Globus pallidus (tissue), 1 donor: Measurements from ENCODE around the gene CALCOCO1.
"Not testable (repeated sequence)": the region's sequence is repeated elsewhere in the genome, so short reads cannot be mapped to it uniquely, and the experiment has no call there.

Source experiments
- DNase-seq: peaks from one replicate; pipeline ENCODE4 v3.0.0-alpha.2; 2015; ENCODE audit warnings: low spot score

Gene CALCOCO1

GRCh38 chr12:53727310-53728041 lies at the start of gene CALCOCO1:
CALCOCO1 (minus strand) TSS chr12:53727452; CDS start chr12:53725242, 2,210 bp downstream.
- peak; percentile 99 for DNase-seq

GRCh38 chr12:53776872-53777271 lies 49.6 kb upstream of the CALCOCO1 start:
- no peak for DNase-seq

GRCh38 chr12:53775478-53776145 lies 48.4 kb upstream of the CALCOCO1 start:
- no peak for DNase-seq

DNA sequence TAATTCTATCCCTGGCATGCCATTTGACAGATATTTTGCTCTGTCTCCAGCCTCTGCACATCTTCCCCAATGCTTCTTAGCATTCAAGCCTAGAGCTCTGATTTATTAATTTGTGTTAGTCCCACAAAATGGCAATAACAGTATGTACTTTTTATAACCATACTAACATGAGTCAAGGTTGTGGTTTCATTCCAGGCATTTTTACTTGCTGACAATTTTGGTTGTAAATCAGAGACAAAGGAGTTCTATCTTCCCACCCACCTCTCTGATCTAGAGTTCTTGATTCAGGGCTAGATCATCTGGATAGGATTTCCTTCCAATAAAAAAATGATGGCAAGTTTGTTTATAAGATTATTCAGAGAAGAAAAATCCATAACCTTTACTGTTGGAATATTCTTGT lies 43.0 kb upstream of the CALCOCO1 start:
- DNase-seq, result no peak

- DNase-seq, result no peak
Observed at GRCh38 chr12:53768976-53769375, 41.7 kb upstream of the CALCOCO1 start.

DNA sequence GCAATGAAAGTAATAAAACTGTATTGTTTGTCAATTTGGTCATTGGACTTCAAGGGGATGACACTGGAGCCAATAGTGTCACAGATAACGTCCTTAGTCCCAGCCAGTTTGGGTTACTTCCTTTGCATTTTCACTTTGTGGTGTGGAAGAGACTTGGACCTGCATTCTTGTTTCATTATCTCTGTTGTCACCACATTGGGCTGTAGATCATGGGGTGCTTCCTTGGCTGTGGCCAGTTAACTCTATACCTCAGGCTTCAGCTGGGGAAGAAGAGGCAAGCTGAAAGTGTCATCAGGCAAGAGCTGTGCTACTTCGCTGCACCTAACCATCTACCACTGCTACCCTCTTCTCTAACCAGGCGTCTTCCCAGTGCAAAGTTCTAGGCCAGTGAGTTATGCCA lies 39.6 kb upstream of the CALCOCO1 start:
- no peak for DNase-seq

DNA sequence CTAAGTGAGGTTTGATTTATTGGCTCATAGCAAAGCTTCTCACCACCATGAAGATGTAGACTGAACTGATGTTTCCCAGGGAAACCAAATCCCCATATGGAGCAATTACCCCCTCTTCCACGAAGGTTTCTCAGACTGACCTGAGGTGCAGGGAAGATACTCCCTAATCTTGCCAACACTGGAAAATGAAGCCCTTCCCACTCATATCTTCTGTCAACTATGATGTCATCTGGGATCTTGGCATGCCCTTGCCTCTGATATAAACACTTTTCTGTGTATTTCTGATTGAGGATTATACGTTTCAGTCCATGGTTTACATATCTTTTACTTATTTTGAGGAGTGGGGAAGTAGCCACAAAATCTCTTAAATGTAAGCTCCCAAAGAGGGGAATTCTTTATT lies 38.6 kb upstream of the CALCOCO1 start:
- no peak for DNase-seq

- DNase-seq, result no peak
Observed at GRCh38 chr12:53764615-53765014, 37.4 kb upstream of the CALCOCO1 start.

- DNase-seq, result not testable (repeated sequence)
Observed at GRCh38 chr12:53762793-53763192, 35.5 kb upstream of the CALCOCO1 start.

DNA sequence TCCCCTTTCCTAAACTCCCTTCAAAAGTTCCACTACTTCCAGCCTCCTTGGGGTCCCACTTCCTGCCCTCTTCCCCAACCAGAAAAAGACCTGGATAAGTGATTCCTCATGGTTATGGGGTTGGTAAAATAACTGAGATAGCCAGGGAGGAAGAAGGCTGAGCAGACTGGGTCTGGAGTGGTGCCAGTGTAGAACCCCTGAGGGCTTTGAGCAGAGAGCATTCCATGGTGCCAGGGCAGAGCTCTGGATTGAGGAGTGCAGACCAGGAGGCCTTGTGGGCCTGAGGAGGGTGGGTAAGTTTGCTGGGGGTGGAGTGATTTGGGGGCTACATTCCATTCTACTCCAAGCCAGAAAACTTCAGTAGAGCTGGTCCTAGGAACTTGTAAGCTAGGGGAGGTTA lies 34.1 kb upstream of the CALCOCO1 start:
- DNase-seq, result no peak

DNA sequence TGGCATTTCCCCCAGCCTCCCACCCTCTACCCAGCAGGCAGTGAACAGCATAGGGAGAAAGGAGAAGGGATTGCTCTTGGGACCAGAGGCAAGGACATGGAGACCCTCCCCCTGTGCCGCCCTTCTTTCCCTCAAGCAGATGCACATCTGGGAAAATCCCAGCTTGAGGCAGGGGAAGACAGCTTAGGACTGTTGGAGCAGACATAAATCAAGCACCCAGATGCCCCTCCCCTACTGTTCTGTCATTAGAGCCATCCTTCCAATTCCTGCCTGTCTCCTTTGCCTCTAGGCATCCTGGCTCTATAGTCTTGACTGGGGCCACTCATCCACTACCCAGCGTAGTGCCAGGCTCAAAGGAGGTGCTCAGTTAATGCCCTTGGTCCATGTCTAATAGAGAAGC lies 32.0 kb upstream of the CALCOCO1 start:
- DNase-seq, result no peak

- no peak for DNase-seq
Observed at GRCh38 chr12:53758730-53759103, 31.5 kb upstream of the CALCOCO1 start.

DNA sequence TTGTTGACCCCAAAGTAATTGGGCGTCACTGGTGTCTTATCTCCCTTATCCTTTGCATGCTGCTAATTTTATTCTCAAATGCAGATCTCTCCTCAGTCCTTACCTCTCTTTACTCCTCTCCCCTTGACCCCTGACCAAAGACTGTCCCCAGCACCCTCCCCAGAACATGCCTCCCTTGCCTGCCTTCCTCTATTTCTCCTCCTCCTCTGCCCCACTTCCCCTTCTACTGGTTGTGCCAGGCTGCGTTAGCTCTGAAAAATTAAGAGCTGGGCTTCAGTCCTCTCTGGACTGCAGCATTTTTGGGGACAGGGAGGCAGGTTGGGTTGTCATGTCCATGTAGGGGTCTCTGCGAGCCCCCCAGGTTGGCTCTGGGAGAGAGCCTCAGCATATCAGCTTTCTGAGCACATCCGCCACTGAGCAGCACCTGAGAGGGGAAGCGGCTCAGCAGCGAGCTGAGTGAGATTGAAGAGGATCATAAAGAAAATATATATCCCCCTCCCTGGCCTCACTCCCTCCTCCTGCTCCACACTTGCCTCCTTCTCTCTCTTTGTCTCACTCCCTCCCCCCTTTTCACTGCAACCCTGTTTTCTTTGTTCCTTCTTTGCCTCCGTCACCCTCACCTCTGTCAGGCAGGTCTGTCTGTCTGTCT lies 31.0 kb upstream of the CALCOCO1 start:
- DNase-seq, result no peak

DNA sequence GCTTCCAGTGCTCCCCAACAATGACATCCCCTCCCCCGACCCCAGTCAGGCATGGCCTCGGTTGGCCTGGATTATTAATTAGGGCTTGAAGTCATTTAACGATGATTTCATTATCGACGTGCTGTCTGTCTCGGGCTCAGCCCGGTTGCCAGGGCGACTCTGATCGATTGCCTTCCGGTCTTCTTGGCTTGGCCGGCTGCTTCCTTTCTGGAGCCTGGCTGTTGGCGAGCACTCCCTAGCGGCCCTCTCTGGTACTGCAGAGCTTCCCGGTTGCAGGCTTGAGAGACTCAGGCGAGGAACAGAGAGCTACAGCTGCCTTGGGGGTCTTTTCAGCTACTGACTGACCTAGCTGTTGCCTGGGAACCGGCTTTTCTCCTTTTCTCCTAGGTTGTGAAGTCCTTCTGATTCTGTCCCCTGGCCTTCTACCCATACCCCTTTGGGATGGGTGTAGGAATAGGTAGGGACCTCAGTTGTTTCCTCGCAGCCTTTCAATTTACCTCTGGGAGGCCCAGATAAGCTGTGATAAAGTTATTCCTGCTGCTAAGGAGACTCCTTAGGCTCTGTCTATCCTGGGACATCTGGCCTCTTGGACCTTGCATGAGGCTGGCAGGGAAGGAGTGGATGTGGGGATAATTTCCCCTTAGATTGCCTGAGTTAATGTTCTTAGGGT lies 30.0 kb upstream of the CALCOCO1 start:
- peak; percentile 73 for DNase-seq

DNA sequence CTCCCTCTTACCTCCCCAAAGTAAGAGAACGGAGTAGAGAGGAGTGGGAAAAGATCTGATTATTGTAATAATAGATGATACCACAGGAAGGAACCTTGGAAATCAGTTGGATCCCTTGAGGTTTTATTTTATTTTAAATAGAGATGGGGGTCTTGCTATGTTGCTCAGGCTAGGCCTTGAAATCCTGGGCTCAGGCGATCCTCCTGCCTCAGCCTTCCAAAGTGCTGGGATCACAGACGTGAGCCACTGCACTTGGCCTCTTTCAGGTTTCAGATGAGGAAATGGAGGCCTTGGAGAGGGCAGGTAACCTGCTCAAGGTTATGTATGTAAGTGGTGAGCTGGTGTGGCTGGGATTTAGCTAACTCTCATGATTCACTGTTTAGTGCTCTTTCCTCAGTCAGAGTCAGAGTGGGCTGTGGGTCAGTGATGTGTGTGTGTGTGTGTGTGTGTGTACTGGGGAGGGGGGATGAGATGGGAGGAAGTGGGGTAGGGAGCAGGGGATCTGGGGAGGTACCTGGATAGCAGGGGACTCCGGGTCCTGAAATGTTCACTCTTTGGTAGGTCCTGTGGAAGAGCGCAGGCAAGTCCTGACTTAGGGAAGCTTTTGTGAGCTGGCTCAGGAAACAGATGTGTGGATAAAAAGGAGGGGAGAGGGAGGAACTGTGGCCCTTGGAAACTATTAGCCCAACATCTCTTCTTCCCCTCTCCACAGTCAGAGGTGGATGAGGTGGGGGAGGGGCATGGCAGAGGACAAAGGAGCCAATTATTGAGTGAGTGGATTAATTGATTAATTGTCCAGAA lies 29.2 kb upstream of the CALCOCO1 start:
- no peak for DNase-seq

DNA sequence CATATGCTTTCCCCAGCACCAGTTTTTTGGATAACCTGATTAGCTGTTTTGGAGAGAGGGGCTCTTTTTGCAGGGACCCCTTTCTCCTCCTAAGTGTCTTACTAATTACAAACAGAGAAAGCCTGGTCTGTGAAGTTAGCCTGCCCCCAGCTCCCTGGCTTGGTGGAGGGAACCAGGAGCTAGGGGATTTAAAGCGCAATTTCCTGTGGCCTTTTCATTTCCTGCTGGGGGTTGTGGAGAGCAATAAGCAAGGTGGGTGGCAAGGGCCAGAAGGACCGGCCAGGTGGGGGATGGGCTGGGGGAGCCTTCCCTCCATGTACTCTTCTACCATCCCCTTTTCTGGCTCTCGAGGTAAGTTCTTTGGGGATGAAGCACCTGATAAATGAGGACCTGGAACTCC lies 28.6 kb upstream of the CALCOCO1 start:
- DNase-seq, result no peak

DNA sequence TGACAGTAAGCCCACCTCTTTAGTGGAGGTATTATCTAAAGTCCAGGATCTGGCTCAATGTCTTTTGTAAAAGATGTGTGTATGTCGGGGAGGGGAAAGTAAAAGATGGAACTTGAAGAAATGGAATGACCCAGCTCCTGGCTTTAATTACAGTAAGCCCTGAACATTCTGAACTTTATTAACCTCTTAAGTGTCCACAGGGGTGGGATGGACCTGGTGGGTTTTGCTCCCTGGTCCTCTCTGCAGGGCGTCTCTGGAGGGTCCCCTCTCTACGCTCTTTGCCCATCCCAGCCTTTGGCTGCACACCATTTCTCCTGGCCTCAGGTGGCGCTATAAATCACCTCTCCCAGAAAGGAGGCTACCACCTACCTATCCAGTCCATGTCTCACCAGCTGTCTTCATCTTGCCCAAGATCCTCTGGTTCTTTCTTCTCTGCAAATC lies 28.2 kb upstream of the CALCOCO1 start:
- DNase-seq, result no peak

DNA sequence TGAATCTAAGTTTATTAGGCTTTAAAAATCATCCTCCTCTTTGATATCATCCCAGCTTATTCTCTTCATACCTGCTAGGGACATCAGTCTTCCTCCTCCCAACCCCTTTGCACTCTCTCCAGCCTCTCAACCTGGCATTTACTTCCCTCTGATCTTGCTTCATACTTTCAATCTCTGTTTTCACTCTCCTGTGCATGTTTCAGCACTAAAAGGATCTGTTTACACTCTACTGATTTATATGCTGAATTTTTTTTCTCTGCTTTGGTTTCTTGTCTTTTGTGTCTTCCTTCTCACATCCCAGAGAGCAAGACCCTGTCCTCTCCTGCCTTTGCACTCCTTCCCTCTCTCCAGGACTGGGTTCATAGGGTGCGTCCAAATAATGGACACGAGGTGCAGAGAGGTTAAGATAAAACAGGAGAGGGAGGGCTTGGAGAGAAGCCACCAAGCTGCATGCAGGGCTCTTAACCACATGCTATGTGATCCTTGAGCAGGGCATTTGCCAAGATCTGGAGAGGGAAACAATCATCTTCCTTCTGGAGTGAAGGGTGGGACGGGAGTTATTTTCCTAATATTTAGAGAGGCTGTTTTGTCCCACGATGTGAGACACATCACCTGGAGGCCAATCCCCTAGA lies 27.5 kb upstream of the CALCOCO1 start:
- DNase-seq, result no peak

DNA sequence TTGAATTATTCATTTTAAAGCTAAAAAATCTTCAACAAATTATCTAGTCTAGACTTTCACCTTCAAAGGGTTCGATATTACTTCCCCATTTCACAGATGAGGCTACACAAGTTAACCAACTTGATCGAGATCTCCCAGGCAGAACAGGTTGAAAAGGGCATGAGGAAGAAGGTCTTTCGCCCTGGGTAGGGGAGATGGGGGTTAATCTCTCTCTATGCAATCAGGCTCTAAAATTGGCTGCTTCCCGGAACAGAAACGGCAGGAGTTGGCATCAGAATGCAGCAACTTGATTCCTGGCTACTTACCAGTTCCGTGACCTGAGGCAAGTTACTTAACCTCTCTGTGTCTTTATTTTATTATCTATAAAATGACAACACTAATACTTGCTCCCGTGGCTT lies 26.9 kb upstream of the CALCOCO1 start:
- no peak for DNase-seq

- DNase-seq, result no peak
Observed at GRCh38 chr12:53752621-53753020, 25.4 kb upstream of the CALCOCO1 start.

GRCh38 chr12:53752192-53752601 lies 24.9 kb upstream of the CALCOCO1 start:
- no peak for DNase-seq
